GM12865 (cell line): ENCODE results near the gene RABL2B.
"Not testable (repeated sequence)": the region's sequence is repeated elsewhere in the genome, so short reads cannot be mapped to it uniquely, and the experiment has no call there.

ENCODE experiments used
- DNase-seq: peaks from one replicate; pipeline ENCODE4 v3.0.0; 2010; ENCODE audit warnings: low read depth
- H3K4me3 ChIP-seq: 2 replicates; pipeline ENCODE4 v1.5.1; 2011; ENCODE audit warnings: mild to moderate bottlenecking, low read depth, low read length, control low read depth
- TF ChIP-seq, protein P1 (sequence below): IDR thresholded peaks from 2 replicates; pipeline ENCODE4 v1.5.1; 2011; ENCODE audit warnings: low read length, control low read depth, low read depth, inconsistent platforms; ENCODE audit not compliant: insufficient read depth; ENCODE audit errors: missing control alignments

Gene RABL2B

DNA sequence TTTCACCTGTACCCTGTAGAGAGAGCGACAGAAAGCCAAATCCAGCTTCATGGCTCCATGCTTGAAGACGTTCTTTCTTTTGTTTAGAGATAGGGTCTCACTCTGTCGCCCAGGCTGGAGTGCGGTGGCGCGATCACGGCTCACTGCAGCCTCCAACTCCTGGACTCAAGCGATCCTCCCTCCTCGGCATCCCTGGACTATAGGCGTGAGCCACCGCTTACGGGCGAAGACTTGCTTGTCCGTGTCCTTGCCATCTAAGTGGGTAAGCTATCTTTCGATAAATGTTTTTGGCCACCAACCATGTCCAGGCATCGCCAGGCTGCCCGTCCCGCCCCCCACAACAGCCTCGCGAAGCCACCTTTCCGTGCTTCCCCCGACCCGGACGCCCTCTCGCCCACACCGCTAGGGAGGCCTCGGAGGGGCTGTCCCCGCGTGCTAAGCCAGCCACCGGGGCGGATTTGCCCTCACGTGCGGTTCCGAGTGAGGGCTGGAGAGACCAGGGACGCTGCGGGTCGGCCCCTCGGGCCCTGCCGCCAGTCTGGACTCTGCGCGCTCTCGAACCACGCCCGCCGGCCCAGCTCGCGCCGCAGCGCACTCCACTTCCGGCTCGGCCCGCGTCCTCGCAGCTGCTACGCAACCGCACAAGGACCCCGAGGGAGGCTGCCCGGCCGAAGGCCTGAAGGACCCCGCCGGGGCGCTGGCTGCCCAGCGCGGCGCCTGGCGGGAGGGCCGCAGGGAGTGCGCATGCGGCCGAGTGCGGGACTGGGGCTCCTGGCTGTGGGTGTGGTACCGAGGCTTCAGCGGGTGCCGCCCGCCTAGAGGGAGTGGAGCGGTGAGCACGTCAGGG, at the start of gene RABL2B:
TSS of gene RABL2B (minus strand) at position 604 of the 847 bp plus-strand sequence. CDS start 1,342 bp downstream, outside the sequence.
- peak; percentile 94 for DNase-seq
- H3K4me3 ChIP-seq: peak within 1 kb of the TSS; percentile 58

DNA sequence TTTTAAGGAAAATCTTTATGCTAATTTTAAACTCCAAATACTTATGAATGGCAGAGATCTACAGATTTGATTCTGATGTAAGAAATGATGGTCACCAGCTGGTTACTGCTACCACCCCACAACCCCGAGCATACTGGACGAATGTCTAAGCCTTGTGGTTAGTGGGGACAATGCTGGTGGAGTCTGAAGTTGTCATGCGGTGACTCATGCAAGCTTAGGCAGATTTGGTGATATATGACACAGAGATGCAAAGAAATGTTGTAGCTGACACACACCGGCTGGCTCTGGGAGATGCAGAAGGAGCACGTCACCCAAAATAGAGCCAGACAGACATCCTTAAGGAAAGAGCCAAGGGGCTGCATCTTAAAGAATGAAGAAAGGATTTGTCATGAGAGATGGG, 3.5 kb upstream of the RABL2B start:
- not testable (repeated sequence) for DNase-seq, H3K4me3 ChIP-seq

DNA sequence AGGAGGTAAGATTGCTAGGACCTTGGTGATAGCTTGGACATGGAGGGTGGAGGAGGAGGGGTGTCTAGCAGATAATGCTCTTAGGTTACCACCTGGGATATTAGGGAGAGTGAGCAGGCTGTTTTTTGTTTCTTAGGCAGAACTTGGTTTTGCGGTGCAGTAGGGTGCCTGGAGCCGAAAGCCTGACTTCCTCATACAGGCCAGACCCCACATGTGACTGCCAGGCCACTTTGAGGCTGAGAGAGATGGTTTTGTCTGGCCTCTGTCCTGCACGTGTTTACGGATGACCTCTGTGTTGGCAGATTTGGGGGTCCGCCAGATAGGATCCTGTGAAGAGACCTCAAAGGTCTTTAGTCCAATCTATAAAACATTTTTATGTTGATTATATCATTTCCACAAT, 1.9 kb upstream of the RABL2B start:
- DNase-seq, H3K4me3 ChIP-seq: not testable (repeated sequence)

DNA sequence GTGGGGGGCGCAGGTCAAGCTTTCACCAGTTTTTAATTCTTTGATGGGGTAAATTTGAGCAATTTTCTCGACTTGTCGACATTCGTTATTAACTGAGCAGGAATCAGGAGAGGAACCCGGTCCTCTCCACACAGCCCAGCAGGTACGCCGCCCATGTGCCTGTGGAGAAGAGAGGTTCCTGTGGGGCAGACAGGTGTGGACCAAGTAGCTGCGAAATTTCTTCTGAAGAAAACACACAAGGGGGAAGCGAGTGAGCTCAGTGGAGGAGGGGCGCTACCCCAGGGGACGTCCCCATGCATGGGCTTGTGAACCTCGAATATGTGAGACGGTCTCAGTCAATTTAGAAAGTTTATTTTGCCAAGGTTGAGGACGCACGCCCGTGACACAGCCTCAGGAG, 442 bp upstream of the RABL2B start:
- peak overlapping the region; percentile 58 for H3K4me3 ChIP-seq
- peak; percentile 4 for DNase-seq

DNA sequence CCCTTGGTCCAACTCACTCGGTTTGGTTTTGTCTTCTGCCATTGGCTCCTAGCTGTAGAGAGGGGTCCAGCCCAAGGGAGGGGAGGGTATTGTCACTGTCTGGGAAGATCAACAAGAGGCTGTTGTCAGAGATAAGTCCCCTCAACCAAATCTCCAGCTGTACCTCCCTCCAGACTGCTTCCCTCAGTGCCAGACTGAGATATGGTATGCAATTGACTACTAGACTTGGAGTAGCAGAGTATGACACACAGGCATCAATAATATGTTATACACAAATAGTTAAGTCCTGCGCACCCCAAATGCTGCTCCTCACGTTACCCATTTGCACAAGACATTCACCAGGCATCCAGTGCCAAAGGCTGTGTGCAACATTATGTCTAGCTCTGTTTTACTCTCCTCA, 1.2 kb downstream of the RABL2B start:
- DNase-seq, H3K4me3 ChIP-seq: not testable (repeated sequence)

DNA sequence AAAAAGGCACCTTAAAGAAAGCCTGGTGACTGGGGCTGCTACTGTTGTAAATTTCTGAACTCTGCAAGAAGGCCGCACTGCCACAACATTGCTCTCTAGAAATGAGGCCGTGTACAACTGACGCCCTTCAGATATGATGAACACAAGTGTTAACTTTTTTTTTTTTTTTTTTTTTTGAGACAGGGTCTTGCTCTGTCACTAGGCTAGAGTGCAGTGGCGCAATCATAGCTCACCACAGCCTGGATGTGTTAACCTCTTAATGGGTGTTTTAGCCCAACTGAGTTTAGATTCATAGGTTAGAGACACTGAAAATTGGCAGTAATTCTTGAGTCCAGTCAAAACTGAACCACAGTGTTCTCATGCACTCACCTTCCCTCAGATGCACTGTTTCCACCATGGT, 3.2 kb downstream of the RABL2B start:
- not testable (repeated sequence) for DNase-seq, H3K4me3 ChIP-seq

DNA sequence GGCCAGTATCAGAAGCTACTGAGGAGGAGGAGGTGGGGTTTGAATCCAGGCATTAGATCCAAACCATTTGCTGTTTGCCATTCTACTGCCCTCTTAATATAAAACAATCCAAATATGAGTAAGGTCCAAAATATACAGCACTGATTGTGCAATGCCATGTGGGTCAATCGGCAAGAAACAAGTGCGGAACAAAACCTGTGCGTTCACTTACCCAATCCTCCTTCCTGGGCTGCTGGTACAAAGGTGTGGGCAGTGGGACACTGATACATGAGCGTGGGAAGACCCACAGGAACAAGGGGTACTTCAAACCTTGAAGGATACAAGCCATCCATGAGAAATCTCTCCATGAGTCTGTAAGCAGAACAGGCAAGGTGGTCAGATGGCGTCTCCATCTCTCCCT, 5.8 kb downstream of the RABL2B start:
- not testable (repeated sequence) for DNase-seq, H3K4me3 ChIP-seq

DNA sequence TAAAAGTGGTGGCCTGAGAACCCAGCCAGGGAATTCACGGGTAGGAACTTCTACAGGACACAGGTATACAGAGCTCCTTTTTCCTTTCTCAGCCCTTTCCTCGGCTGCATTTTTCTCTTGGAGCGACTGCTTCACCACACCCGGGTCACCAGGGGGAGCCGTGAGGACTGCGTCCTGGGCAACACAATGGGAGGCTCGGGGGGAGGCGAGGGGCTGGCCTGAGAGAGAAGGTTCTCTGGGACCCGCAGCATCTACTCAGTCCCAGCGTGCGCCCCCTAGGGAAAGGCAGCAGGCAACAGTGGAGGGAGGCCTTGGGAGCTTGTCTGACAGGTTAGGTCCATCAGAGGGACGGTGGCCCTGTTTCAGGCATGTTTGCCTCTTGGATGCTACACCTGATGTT, 8.3 kb downstream of the RABL2B start:
- DNase-seq: peak; percentile 48
- TF ChIP-seq, protein P1, sequence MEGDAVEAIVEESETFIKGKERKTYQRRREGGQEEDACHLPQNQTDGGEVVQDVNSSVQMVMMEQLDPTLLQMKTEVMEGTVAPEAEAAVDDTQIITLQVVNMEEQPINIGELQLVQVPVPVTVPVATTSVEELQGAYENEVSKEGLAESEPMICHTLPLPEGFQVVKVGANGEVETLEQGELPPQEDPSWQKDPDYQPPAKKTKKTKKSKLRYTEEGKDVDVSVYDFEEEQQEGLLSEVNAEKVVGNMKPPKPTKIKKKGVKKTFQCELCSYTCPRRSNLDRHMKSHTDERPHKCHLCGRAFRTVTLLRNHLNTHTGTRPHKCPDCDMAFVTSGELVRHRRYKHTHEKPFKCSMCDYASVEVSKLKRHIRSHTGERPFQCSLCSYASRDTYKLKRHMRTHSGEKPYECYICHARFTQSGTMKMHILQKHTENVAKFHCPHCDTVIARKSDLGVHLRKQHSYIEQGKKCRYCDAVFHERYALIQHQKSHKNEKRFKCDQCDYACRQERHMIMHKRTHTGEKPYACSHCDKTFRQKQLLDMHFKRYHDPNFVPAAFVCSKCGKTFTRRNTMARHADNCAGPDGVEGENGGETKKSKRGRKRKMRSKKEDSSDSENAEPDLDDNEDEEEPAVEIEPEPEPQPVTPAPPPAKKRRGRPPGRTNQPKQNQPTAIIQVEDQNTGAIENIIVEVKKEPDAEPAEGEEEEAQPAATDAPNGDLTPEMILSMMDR: peak; percentile 21
- H3K4me3 ChIP-seq: not testable (repeated sequence)

DNA sequence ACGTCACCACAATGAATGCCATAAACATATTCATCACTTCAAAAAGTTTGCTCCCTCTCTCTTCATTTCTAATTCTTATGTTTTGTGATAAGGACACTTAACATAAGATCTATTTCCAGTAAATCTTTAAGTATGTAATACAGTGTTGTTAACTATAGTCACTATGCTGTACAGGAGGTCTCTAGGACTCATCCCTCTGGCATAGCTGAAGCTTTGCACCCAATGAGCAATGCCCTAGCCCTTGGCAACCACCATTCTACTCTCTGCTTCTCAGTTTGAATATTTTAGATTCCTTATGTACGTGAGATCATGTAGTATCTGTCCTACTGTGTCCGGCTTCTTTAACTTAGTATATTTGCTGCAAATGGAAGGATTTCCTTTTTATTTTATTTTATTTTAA, 19.1 kb downstream of the RABL2B start:
- DNase-seq, H3K4me3 ChIP-seq: not testable (repeated sequence)

DNA sequence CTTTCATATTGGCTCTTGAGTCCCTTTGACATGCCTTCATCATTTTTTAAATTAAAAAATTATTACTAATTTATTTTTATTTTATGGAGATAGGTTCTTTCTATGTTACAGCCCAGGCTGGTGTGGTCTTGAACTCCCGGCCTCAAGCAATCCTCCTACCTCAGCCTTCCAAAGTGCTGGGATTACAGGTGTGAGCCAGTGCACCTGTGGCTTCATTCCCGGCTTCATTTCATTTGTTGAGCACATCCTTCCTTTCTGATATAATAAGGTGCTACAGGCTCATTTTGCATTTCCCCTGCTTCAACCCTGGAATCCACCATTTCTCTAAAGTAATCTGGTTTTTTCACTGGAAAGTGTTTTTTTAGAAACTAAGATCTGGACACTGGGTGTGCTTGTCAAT, 21.6 kb downstream of the RABL2B start:
- DNase-seq, H3K4me3 ChIP-seq: not testable (repeated sequence)

DNA sequence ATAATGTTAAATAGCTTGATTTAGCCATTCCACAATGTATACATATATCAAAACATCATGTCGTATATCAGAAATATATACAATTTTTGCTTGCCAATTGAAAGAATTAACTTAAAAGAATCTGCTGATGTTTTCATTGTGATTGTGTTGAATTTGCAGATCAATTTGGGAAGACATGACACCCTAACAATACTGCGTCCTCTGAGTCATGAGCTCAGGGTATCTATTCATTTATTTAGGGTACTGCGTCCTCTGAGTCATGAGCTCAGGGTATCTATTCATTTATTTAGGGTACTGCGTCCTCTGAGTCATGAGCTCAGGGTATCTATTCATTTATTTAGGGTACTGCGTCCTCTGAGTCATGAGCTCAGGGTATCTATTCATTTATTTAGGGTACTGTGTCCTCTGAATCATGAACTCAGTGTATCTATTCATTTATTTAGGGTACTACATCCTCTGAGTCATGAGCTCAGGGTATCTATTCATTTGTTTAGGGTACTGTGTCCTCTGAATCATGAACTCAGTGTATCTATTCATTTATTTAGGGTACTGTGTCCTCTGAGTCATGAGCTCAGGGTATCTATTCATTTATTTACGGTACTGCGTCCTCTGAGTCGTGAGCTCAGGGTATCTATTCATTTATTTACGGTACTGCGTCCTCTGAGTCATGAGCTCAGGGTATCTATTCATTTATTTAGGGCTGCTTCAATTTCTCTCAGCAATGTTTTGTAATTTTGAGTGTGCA, 23.7 kb downstream of the RABL2B start:
- DNase-seq, H3K4me3 ChIP-seq: not testable (repeated sequence)

DNA sequence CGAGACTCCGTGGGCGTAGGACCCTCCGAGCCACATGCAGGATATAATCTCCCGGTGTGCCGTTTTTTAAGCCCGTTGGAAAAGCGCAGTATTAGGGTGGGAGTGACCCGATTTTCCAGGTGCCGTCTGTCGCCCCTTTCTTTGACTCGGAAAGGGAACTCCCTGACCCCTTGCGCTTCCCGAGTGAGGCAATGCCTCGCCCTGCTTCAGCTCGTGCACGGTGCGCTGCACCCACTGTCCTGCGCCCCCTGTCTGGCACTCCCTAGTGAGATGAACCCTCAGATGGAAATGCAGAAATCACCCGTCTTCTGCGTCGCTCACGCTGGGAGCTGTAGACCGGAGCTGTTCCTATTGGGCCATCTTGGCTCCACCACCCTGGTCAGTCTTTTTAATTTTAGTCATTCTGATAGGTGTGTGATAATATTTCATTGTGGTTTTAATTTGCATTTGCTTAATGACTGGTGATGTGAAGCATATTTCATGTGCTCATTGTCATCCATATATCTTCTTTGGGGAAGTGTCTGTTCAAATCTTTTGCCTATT, 26.4 kb downstream of the RABL2B start:
- TF ChIP-seq, protein P1: peak; percentile 17
- peak overlapping the region; percentile 56 for H3K4me3 ChIP-seq
- peak; percentile 32 for DNase-seq

DNA sequence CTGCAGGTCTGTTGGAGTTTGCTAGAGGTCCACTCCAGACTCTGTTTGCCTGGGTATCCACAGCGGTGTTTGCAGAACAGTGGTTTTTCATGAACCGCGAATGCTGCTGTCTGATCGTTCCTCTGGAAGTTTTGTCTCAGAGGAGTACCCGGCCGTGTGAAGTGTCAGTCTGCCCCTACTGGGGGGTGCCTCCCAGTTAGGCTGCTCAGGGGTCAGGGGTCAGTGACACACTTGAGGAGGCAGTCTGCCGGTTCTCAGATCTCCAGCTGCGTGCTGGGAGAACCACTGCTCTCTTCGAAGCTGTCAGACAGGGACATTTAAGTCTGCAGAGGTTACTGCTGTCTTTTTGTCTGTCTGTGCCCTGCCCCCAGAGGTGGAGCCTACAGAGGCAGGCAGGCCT, 27.0 kb downstream of the RABL2B start:
- H3K4me3 ChIP-seq, DNase-seq: not testable (repeated sequence)

DNA sequence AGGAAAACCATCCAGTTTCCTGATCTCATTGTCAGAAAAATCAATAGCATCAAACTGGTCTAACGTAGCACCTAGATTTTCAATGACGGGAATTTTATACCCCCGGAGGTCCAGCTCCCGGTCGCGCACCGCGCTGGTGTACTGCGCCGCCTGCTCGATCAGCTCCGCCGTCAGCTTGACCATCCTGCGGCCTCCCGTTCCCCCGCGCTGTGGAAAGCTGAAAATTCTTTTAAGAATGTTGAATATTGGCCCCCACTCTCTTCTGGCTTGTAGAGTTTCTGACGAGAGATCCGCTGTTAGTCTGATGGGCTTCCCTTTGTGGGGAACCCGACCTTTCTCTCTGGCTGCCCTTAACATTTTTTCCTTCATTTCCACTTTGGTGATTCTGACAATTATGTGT, 28.2 kb downstream of the RABL2B start:
- DNase-seq, H3K4me3 ChIP-seq: not testable (repeated sequence)

DNA sequence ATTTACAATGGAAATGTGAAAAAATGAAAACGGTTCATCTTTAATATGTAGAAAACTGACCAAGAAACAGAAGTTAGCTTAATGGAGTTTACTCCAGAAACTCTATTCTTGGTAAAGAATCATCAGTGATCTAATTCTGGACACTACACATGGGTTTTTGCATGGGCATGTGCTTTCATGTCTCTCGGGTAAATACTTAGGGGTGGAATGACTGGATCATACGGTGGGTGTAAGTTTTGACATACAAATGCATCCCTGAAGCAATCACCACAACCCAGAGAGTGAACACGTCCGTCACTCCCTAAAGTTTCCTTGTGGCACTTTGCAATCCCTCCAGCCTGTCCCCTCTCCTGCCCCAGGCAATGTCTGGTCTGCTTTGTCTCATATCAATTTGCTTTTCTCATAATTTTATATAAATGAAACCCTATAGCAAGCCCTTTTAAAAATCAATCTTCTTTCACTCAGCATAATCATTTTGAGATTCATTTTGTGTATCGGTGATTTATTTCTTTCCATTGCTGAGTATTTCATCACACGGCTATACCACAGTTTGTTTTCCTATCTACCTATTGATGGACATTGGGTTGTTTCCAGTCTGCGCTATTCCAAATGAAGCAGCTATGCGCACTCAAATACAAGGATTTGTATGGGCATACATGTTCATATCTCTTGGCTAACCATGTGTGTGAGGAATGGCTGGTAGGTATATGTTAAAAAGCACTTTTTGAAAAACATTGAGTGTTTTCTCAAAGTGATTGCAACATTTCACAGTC, 33.9 kb downstream of the RABL2B start:
- DNase-seq, H3K4me3 ChIP-seq: not testable (repeated sequence)

DNA sequence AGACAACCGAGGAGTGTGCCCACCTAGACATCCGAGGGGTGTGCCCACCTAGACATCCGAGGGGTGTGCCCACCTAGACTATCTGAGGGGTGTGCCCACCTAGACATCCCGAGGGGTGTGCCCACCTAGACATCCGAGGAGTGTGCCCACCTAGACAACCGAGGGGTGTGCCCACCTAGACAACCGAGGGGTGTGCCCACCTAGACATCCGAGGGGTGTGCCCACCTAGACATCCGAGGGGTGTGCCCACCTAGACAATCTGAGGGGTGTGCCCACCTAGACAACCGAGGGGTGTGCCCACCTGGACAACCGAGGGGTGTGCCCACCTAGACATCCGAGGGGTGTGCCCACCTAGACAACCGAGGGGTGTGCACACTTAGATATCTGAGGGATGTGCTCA, 34.8 kb downstream of the RABL2B start:
- not testable (repeated sequence) for H3K4me3 ChIP-seq, DNase-seq
